GM18520 (cell line): Measurements from ENCODE around the gene ITGA1.
"Not testable (repeated sequence)": the region's sequence is repeated elsewhere in the genome, so short reads cannot be mapped to it uniquely, and the experiment has no call there.

ENCODE experiments used
- ATAC-seq: cut with Tn5 transposase; IDR thresholded peaks from one replicate; pipeline ENCODE4 v1.9.1; 2021; ENCODE audit not compliant: unreplicated experiment

Gene ITGA1

DNA sequence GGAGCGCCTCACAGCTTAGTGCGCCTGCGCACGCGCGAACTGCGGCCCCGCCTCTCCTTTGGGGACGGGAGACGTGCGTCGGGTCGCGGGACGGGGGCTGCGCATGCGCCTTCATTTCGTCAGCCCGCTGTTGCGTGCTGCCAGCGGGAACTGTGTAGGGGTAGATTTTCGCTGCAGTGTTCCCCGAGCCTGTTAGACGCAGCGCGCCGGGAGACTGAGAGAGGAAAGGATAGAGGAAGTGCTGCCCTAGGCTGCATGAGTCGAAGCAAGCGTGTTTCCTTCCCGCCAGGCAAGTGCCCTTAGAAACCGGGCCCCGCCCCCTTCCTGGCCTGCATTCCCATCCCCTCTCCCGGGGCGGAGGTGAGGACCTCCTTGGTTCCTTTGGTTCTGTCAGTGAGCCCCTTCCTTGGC is 12.3 kb downstream of the ITGA1 start:
- ATAC-seq, result peak; percentile 77

DNA sequence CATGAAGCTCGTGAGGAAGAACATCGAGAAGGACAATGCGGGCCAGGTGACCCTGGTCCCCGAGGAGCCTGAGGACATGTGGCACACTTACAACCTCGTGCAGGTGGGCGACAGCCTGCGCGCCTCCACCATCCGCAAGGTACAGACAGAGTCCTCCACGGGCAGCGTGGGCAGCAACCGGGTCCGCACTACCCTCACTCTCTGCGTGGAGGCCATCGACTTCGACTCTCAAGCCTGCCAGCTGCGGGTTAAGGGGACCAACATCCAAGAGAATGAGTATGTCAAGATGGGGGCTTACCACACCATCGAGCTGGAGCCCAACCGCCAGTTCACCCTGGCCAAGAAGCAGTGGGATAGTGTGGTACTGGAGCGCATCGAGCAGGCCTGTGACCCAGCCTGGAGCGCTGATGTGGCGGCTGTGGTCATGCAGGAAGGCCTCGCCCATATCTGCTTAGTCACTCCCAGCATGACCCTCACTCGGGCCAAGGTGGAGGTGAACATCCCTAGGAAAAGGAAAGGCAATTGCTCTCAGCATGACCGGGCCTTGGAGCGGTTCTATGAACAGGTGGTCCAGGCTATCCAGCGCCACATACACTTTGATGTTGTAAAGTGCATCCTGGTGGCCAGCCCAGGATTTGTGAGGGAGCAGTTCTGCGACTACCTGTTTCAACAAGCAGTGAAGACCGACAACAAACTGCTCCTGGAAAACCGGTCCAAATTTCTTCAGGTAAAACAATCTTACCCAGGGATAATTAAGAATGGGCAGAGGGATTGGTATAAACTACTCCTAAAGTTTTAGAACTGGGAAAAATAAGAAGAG is 12.9 kb downstream of the ITGA1 start:
- ATAC-seq, result peak; percentile 28

- ATAC-seq, result no peak
Observed at GRCh38 chr5:52801329-52801728, 13.6 kb downstream of the ITGA1 start.

GRCh38 chr5:52802272-52802973 is 14.7 kb downstream of the ITGA1 start:
- no peak for ATAC-seq

GRCh38 chr5:52802974-52803336 is 15.2 kb downstream of the ITGA1 start:
- no peak for ATAC-seq

- ATAC-seq, result no peak
Observed at GRCh38 chr5:52804387-52804791, 16.7 kb downstream of the ITGA1 start.

DNA sequence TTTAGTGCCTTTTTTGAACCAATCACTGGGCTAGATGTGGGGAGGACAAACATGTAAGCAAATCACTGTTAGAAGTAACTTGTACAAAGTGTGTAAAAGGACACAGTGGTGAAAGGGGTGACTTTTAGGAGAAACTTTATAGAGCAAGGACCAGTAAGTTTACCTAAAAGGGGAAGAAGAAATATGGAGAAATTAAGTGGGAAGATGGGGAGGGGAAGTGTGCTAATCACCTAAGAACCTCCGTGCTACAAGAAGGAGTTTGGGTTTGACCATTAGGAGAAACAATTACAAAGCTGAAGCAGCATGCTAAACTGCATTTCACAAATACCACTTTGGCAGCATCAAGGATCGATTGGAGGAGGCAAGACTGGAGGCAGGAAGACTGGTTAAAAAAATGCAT is 17.3 kb downstream of the ITGA1 start:
- no peak for ATAC-seq

GRCh38 chr5:52805615-52806014 is 17.9 kb downstream of the ITGA1 start:
- no peak for ATAC-seq

- no peak for ATAC-seq
Observed at GRCh38 chr5:52807037-52807436, 19.3 kb downstream of the ITGA1 start.

DNA sequence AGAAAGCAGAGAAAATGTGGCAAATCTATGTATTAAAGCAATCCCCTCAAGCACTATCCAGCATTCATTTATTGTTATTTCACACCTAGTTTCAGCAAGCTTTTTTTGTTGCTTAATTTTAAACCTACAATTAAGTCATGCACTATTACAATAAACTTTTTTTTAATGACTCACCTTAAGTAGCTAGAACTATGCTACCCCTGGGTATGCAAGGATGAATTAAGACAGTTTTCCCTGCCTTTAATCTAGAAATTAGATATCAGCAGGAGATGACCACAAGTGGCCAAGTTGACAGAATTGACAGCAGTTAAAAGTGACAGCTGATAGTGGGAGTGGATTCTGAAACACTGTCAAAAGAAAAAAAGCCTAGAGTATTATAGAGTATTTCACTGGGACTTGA is 20.0 kb downstream of the ITGA1 start:
- ATAC-seq, result no peak

GRCh38 chr5:52808316-52808901 is 20.7 kb downstream of the ITGA1 start:
- ATAC-seq, result no peak

GRCh38 chr5:52809884-52810283 is 22.2 kb downstream of the ITGA1 start:
- ATAC-seq, result no peak

DNA sequence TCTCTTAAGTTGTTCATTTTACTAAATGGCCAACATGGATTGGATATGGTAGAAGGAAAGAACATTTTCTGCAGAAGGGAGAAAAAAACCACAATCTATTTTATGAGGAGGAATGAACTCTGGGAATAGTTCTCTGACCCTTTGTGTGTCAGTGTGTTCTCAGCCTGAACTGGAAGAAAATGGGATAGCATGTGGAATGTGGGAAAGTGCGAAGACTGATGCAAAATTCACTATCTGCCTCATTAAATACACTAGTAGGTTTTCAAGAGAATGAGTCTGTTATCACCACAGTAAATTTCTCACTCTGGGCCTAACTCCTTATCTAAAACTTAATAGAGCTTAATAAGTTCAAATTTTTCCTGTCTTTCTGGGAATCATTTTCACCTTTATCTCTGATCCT is 22.7 kb downstream of the ITGA1 start:
- ATAC-seq, result no peak

GRCh38 chr5:52811067-52811749 is 23.5 kb downstream of the ITGA1 start:
- ATAC-seq, result no peak

DNA sequence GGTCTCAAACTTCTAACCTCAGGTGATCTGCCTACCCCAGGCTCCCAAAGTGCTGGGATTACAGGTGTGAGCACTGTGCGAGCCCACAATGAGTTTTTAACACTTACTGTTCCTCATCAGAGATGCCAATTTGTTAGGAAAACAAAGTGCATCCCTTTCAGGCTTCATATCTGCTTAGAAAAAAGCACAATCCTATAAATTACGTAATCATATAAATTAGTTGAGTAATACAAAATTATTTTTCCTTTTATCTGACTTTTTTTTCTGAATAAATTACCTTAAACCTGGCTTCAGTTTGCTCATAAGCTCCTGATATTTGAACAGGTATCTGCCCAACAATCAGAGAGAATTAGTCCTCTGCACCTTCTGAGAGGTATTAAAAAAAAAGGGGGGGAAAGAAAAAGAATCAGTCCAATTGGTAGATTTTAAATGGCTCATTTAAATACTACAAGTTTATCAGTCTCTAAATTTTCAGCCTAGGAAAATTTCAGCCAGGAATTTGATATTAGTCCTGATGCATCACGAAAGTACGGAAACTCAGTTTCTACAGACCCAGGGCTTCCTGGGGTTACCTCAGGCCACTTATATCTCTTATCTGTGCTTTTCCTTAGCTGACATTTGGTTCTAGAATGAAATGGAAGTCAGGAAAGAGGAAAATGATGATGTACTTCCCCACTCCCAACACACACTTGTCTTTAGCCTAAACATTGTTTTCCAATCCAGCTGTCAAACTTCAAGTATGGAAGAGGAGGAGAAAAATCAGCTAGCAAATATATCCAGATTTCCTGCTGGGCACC is 26.8 kb downstream of the ITGA1 start:
- ATAC-seq, result no peak

- no peak for ATAC-seq
Observed at GRCh38 chr5:52817818-52818217, 30.1 kb downstream of the ITGA1 start.

DNA sequence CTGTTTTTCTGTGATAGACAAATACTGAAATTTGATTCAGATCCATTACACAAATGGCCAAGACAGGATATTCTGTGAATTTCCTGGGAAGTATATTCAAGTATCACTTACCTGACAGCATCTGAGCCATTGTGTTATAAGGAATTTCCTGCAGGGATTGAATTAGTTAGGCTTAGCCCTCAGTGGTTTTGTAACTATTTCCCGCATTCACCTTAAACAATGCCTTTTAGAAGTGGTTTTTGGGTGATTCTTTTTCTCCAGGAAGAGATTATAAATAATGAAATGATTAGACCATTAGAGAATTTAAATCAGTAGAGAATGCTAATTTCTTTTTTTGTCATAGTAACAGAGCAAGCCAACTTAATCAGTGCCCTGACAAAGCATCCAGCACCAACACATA is 30.6 kb downstream of the ITGA1 start:
- no peak for ATAC-seq

GRCh38 chr5:52818807-52819206 is 31.1 kb downstream of the ITGA1 start:
- ATAC-seq, result not testable (repeated sequence)

GRCh38 chr5:52821901-52822300 is 34.2 kb downstream of the ITGA1 start:
- ATAC-seq, result no peak

- ATAC-seq, result no peak
Observed at GRCh38 chr5:52822437-52822836, 34.7 kb downstream of the ITGA1 start.

GRCh38 chr5:52824827-52825226 is 37.1 kb downstream of the ITGA1 start:
- no peak for ATAC-seq
